Measurements from ENCODE around the gene ANO3. TPM values are rescaled to one million over a fixed set of nuclear protein-coding genes. Genes with fewer than 3 reads are reported as not detected.

Gene ANO3
- total RNA-seq, 1 experiment from 2014 or later, result not detected

GRCh38 chr11:26418386-26418912 lies 86.5 kb downstream of the ANO3 start:
- H3K4me1 ChIP-seq (replicated peaks), result no peaks in the 10 kb centered on the region
- no peak overlapping the region for H3K27ac ChIP-seq
- H3K4me3 ChIP-seq, result no peak overlapping the region
- DNase-seq (ENCODE audit: low read depth in 1 of 2, low spot score in 2 of 2), result no peak
- H3K27me3 ChIP-seq (replicated peaks), result no peaks in the 10 kb centered on the region; the same call in 1 of the 2 replicates
- no peaks in the 10 kb centered on the region for H3K36me3 ChIP-seq
- H3K9me3 ChIP-seq (replicated peaks), result no peaks in the 10 kb centered on the region

DNA sequence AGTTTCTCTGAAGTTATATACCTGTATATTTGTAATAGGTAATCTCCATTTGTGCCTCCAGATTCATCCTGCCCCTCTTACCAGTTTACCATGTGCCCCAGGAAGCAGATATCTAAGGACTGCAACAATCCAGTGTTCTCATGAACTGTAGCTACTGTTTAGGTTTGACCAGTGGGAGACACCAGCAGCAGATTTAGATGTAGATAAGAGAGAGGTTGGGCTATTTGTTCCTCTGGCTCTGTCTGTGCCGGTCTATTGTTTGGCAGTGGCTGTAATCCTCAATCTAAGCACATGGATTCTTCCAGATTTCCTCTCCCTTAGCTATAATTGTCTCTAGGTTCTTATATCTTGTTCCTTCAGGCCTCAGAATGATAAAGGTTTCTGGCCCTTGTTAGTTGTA lies 88.4 kb downstream of the ANO3 start:
- Histone ChIP-seq H3K4me1 (replicated peaks) (no peaks in the 10 kb centered on the region), H3K9me3 (replicated peaks) (no peaks in the 10 kb centered on the region), H3K36me3 (no peaks in the 10 kb centered on the region), H3K27ac (no peak overlapping the region), H3K4me3 (no peak overlapping the region), H3K27me3 (replicated peaks) (no peaks in the 10 kb centered on the region; the same call in 1 of the 2 replicates)
- no peak for DNase-seq (ENCODE audit: low read depth in 1 of 2, low spot score in 2 of 2)

- Histone ChIP-seq H3K27ac (no peak overlapping the region), H3K27me3 (replicated peaks) (no peaks in the 10 kb centered on the region; the same call in 1 of the 2 replicates), H3K4me1 (replicated peaks) (no peaks in the 10 kb centered on the region), H3K36me3 (no peaks in the 10 kb centered on the region), H3K9me3 (replicated peaks) (no peaks in the 10 kb centered on the region), H3K4me3 (no peak overlapping the region)
- DNase-seq (ENCODE audit: low read depth in 1 of 2, low spot score in 2 of 2), result no peak
Measured at GRCh38 chr11:26424255-26424654, 92.3 kb downstream of the ANO3 start.

DNA sequence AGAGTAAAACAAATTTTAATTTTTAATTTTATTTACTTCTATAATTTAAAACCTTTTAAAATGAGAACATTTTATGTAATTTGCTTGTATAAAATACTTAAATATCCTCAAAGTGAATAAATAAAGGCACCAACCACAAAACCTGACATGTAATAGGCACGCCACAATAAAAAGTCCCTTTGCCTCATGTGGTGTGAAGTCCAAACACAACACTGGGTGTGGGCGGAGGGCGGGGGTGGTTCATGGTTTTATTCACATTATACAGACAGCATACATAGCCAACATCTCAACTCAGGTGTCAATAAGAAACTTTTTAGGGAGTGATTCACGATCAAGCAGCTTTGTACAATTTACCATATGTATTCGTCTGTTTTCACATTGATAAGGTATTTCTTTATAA lies 107.9 kb downstream of the ANO3 start:
- Histone ChIP-seq H3K27ac (no peak overlapping the region), H3K9me3 (replicated peaks) (no peaks in the 10 kb centered on the region), H3K27me3 (replicated peaks) (no peaks in the 10 kb centered on the region), H3K4me3 (no peak overlapping the region), H3K4me1 (replicated peaks) (no peaks in the 10 kb centered on the region), H3K36me3 (no peaks in the 10 kb centered on the region)
- DNase-seq (ENCODE audit: low read depth in 1 of 2, low spot score in 2 of 2), result no peak

- no peaks in the 10 kb centered on the region for H3K27me3 ChIP-seq (replicated peaks)
- no peaks in the 10 kb centered on the region for H3K9me3 ChIP-seq (replicated peaks)
- no peaks in the 10 kb centered on the region for H3K36me3 ChIP-seq
- no peak overlapping the region for H3K27ac ChIP-seq
- no peaks in the 10 kb centered on the region for H3K4me1 ChIP-seq (replicated peaks)
- no peak for DNase-seq (ENCODE audit: low read depth in 1 of 2, low spot score in 2 of 2)
- no peak overlapping the region for H3K4me3 ChIP-seq
Measured at GRCh38 chr11:26442131-26442530, 110.2 kb downstream of the ANO3 start.

- DNase-seq (ENCODE audit: low read depth in 1 of 2, low spot score in 2 of 2), result no peak
- no peak overlapping the region for H3K27ac ChIP-seq
- H3K27me3 ChIP-seq (replicated peaks), result no peaks in the 10 kb centered on the region
- H3K4me3 ChIP-seq, result no peak overlapping the region
- H3K36me3 ChIP-seq, result no peaks in the 10 kb centered on the region
- H3K4me1 ChIP-seq (replicated peaks), result no peaks in the 10 kb centered on the region
- no peaks in the 10 kb centered on the region for H3K9me3 ChIP-seq (replicated peaks)
Measured at GRCh38 chr11:26443617-26444016, 111.7 kb downstream of the ANO3 start.

- no peaks in the 10 kb centered on the region; the same call in 1 of the 2 replicates for H3K27me3 ChIP-seq (replicated peaks)
- no peak overlapping the region for H3K27ac ChIP-seq
- H3K4me3 ChIP-seq, result no peak overlapping the region
- H3K4me1 ChIP-seq (replicated peaks), result no peaks in the 10 kb centered on the region
- H3K36me3 ChIP-seq, result no peaks in the 10 kb centered on the region
- no peaks in the 10 kb centered on the region for H3K9me3 ChIP-seq (replicated peaks)
- no peak for DNase-seq (ENCODE audit: low read depth in 1 of 2, low spot score in 2 of 2)
Measured at GRCh38 chr11:26457636-26458035, 125.7 kb downstream of the ANO3 start.

DNA sequence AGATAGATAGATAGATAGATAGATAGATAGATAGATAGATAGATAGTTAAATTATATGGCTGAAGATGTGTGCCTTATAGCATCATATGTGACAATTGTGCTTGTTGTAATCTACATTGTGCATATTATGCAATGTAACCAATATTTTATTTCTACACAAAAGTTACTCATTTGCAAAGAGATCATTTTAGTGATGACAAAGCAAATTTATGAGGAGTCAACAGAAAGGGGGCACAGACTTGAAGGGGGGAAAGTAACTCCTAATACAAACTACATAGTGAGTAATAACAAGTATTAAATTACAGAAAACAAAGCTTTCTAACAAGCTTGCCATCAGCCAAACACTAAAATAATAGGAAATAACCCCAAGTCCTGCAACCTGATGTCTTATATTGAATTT lies 133.3 kb downstream of the ANO3 start:
- Histone ChIP-seq H3K27ac (no peak overlapping the region), H3K4me1 (replicated peaks) (no peaks in the 10 kb centered on the region), H3K27me3 (replicated peaks) (no peaks in the 10 kb centered on the region), H3K4me3 (no peak overlapping the region), H3K36me3 (no peaks in the 10 kb centered on the region), H3K9me3 (replicated peaks) (no peaks in the 10 kb centered on the region)
- DNase-seq (ENCODE audit: low read depth in 1 of 2, low spot score in 2 of 2), result no peak

- DNase-seq (ENCODE audit: low read depth in 1 of 2, low spot score in 2 of 2), result no peak
- H3K27me3 ChIP-seq (replicated peaks), result no peaks in the 10 kb centered on the region
- H3K36me3 ChIP-seq, result no peaks in the 10 kb centered on the region
- no peaks in the 10 kb centered on the region for H3K9me3 ChIP-seq (replicated peaks)
- no peak overlapping the region for H3K4me3 ChIP-seq
- H3K4me1 ChIP-seq (replicated peaks), result no peaks in the 10 kb centered on the region
- no peak overlapping the region for H3K27ac ChIP-seq
Measured at GRCh38 chr11:26467506-26467905, 135.6 kb downstream of the ANO3 start.

GRCh38 chr11:26470992-26471391 lies 139.1 kb downstream of the ANO3 start:
- H3K4me1 ChIP-seq (replicated peaks), result no peaks in the 10 kb centered on the region
- no peaks in the 10 kb centered on the region for H3K36me3 ChIP-seq
- H3K27ac ChIP-seq, result no peak overlapping the region
- no peak overlapping the region for H3K4me3 ChIP-seq
- no peak for DNase-seq (ENCODE audit: low read depth in 1 of 2, low spot score in 2 of 2)
- no peaks in the 10 kb centered on the region for H3K27me3 ChIP-seq (replicated peaks)
- H3K9me3 ChIP-seq (replicated peaks), result no peaks in the 10 kb centered on the region

- Histone ChIP-seq H3K36me3 (no peaks in the 10 kb centered on the region), H3K27me3 (replicated peaks) (no peaks in the 10 kb centered on the region), H3K9me3 (replicated peaks) (no peaks in the 10 kb centered on the region), H3K27ac (no peak overlapping the region), H3K4me3 (no peak overlapping the region), H3K4me1 (replicated peaks) (no peaks in the 10 kb centered on the region)
- no peak for DNase-seq (ENCODE audit: low read depth in 1 of 2, low spot score in 2 of 2)
Measured at GRCh38 chr11:26473216-26474194, 141.6 kb downstream of the ANO3 start.

GRCh38 chr11:26474401-26474800 lies 142.5 kb downstream of the ANO3 start:
- Histone ChIP-seq H3K4me1 (replicated peaks) (no peaks in the 10 kb centered on the region), H3K4me3 (no peak overlapping the region), H3K9me3 (replicated peaks) (no peaks in the 10 kb centered on the region), H3K27ac (no peak overlapping the region), H3K27me3 (replicated peaks) (0 out of 2 replicates have a peak, but pooled peaks cover 4% of the 10 kb centered on the region), H3K36me3 (no peaks in the 10 kb centered on the region)
- no peak for DNase-seq (ENCODE audit: low read depth in 1 of 2, low spot score in 2 of 2)

DNA sequence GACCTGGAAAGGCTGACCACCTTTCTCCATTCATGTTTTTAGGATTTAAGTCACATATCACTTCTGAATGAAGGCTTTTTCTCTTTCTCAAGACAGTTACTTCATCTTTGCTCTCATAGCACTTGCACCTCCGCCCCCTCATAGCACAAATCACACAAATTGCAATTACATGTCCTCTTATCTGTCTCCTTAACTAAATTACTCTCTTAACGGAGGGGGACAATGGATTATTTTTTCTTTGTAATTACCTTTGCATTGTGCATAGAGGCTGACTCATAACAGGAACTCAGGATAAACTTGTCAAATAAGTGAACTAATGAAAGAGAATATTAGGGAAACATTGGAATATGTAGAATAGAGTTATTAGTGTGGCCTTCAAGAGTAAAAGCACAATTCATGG lies 145.5 kb downstream of the ANO3 start:
- Histone ChIP-seq H3K4me3 (no peak overlapping the region), H3K4me1 (replicated peaks) (no peaks in the 10 kb centered on the region), H3K36me3 (no peaks in the 10 kb centered on the region), H3K27me3 (replicated peaks) (0 out of 2 replicates have a peak, but pooled peaks cover 4% of the 10 kb centered on the region), H3K9me3 (replicated peaks) (no peaks in the 10 kb centered on the region), H3K27ac (no peak overlapping the region)
- no peak for DNase-seq (ENCODE audit: low read depth in 1 of 2, low spot score in 2 of 2)

DNA sequence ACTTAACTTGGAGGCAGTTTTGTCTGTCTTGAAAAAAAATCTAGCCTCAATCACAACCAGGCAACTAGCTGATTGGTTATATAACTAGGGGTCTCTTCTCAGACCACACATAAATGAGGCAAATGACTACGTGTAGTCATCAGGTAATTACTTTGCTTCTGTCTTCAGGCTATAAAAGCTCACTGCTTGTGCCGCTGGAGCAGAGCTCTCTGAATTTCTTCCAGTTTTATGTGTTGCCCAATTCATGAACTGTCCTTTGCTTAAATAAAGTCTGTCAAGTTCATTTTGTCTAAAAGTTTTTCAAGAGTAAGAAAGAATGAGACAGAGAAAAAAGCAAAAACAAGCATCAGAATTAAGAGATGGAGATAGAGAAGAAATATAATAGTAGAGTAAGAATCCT lies 146.8 kb downstream of the ANO3 start:
- Histone ChIP-seq H3K9me3 (replicated peaks) (no peaks in the 10 kb centered on the region), H3K4me1 (replicated peaks) (no peaks in the 10 kb centered on the region), H3K27me3 (replicated peaks) (0 out of 2 replicates have a peak, but pooled peaks cover 4% of the 10 kb centered on the region), H3K36me3 (no peaks in the 10 kb centered on the region), H3K27ac (no peak overlapping the region), H3K4me3 (no peak overlapping the region)
- DNase-seq (ENCODE audit: low read depth in 1 of 2, low spot score in 2 of 2), result no peak

All from SJSA1 (cell line).